Fibroblast of gingiva (primary cell): ENCODE measurements around the gene CDH13.

Experiments
- DNase-seq: peaks from one replicate; pipeline ENCODE4 v3.0.0-alpha.2; 2011; ENCODE audit warnings: low read depth

The CDH13 gene

GRCh38 chr16:83579436-83579835 is 952.7 kb downstream of the CDH13 start:
- no peak for DNase-seq

- DNase-seq: no peak
Measured at GRCh38 chr16:83581082-83581481, 954.3 kb downstream of the CDH13 start.

- no peak for DNase-seq
Measured at GRCh38 chr16:83581994-83582747, 955.4 kb downstream of the CDH13 start.

- no peak for DNase-seq
Measured at GRCh38 chr16:83586036-83586435, 959.3 kb downstream of the CDH13 start.

- no peak for DNase-seq
Measured at GRCh38 chr16:83586461-83587200, 959.9 kb downstream of the CDH13 start.

- DNase-seq: no peak
Measured at GRCh38 chr16:83587201-83587600, 960.4 kb downstream of the CDH13 start.

GRCh38 chr16:83588070-83588469 is 961.3 kb downstream of the CDH13 start:
- no peak for DNase-seq

GRCh38 chr16:83589576-83589975 is 962.8 kb downstream of the CDH13 start:
- no peak for DNase-seq

- no peak for DNase-seq
Measured at GRCh38 chr16:83592778-83593177, 966.0 kb downstream of the CDH13 start.

GRCh38 chr16:83599789-83600462 is 973.2 kb downstream of the CDH13 start:
- no peak for DNase-seq

- no peak for DNase-seq
Measured at GRCh38 chr16:83602761-83603722, 976.3 kb downstream of the CDH13 start.

- DNase-seq: no peak
Measured at GRCh38 chr16:83603723-83604570, 977.2 kb downstream of the CDH13 start.

- DNase-seq: no peak
Measured at GRCh38 chr16:83606486-83607030, 979.8 kb downstream of the CDH13 start.

GRCh38 chr16:83609178-83609577 is 982.4 kb downstream of the CDH13 start:
- DNase-seq: no peak

GRCh38 chr16:83615141-83615952 is 988.6 kb downstream of the CDH13 start:
- DNase-seq: no peak

- no peak for DNase-seq
Measured at GRCh38 chr16:83615953-83616350, 989.2 kb downstream of the CDH13 start.

- no peak for DNase-seq
Measured at GRCh38 chr16:83619381-83620150, 992.8 kb downstream of the CDH13 start.

- DNase-seq: no peak
Measured at GRCh38 chr16:83622010-83622409, 995.2 kb downstream of the CDH13 start.
